Measurements from ENCODE around the gene COL4A4.

DNA sequence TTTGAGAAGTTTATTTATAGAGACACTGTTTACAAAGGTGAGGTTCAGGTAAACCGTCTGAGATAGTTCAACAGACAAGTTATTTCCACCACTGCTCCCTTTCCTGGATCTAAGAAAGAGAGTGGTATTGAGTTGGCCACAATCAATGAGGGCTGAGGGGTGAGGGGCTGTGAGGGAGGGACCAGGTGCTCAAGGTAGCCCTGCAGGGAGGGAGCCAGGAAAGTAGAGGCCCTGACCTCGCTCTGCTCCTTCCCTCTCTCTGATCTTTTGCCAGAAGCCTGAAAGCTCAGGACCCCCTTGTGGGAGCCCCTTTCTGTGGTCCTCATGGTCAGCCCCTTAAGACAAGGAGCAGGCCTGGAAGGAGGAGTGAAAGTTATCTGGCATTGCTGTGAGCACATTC lies 30.2 kb upstream of the COL4A4 start:
- TF ChIP-seq, protein P1, sequence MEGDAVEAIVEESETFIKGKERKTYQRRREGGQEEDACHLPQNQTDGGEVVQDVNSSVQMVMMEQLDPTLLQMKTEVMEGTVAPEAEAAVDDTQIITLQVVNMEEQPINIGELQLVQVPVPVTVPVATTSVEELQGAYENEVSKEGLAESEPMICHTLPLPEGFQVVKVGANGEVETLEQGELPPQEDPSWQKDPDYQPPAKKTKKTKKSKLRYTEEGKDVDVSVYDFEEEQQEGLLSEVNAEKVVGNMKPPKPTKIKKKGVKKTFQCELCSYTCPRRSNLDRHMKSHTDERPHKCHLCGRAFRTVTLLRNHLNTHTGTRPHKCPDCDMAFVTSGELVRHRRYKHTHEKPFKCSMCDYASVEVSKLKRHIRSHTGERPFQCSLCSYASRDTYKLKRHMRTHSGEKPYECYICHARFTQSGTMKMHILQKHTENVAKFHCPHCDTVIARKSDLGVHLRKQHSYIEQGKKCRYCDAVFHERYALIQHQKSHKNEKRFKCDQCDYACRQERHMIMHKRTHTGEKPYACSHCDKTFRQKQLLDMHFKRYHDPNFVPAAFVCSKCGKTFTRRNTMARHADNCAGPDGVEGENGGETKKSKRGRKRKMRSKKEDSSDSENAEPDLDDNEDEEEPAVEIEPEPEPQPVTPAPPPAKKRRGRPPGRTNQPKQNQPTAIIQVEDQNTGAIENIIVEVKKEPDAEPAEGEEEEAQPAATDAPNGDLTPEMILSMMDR (IDR thresholded peaks at IDR 0.05), result no peak
- TF ChIP-seq POLR2AphosphoS5 (IDR thresholded peaks at IDR 0.05), result no peak
- no peak for TF ChIP-seq EP300 (IDR thresholded peaks at IDR 0.05)
- no peak for TF ChIP-seq POLR2A (IDR thresholded peaks at IDR 0.05)
